Mammary epithelial cell (primary cell): ENCODE data around the gene SPHK1.

Experiments
- CTCF ChIP-seq, 2 donors: IDR thresholded peaks in 1 of 2; conservative IDR thresholded peaks in 1 of 2; 2 replicates each; pipeline ENCODE4 v1.5.1; 2011 to 2012; ENCODE audit warnings: inconsistent platforms in 2 of 2, low read length in 2 of 2, mild to moderate bottlenecking in 2 of 2, control low read depth in 1 of 2, low read depth in 1 of 2; ENCODE audit not compliant: insufficient read depth in 1 of 2; ENCODE audit errors: extremely low read depth in 1 of 2
- EZH2 ChIP-seq: IDR thresholded peaks from 2 replicates; pipeline ENCODE4 v1.6.1; 2012; ENCODE audit warnings: low read length, inconsistent platforms, borderline replicate concordance

GRCh38 chr17:76359375-76359774, 25.0 kb upstream of the SPHK1 start:
- TF ChIP-seq CTCF (conservative IDR thresholded peaks at IDR 0.05 in 1 of 2, IDR thresholded peaks at IDR 0.05 in 1 of 2; ENCODE audit: extremely low read depth in 1 of 2, insufficient read depth in 1 of 2, low read depth in 1 of 2, low read length in 2 of 2) (no peak), EZH2 (no peak)
